Mononuclear cell (primary cell): Measurements from ENCODE around the gene SKAP1. TPM values are rescaled to one million over a fixed set of nuclear protein-coding genes. Genes with fewer than 3 reads are reported as not detected.
"Not testable (repeated sequence)": the region's sequence is repeated elsewhere in the genome, so short reads cannot be mapped to it uniquely, and the experiment has no call there.

ENCODE experiments used
- H3K27me3 ChIP-seq: 2 replicates; pipeline ENCODE4 v1.6.0; 2011; ENCODE audit warnings: low read length, control low read depth; ENCODE audit not compliant: insufficient read depth
- H3K4me1 ChIP-seq: 2 replicates; pipeline ENCODE4 v1.5.1; 2011; ENCODE audit warnings: mild to moderate bottlenecking, low read length, control low read depth; ENCODE audit not compliant: insufficient read depth
- H3K4me3 ChIP-seq: 2 replicates; pipeline ENCODE4 v1.5.1; 2011; ENCODE audit warnings: mild to moderate bottlenecking, low read length, moderate library complexity
- H3K9me3 ChIP-seq: 2 replicates; pipeline ENCODE4 v1.5.1; 2011; ENCODE audit warnings: low read depth, mild to moderate bottlenecking, control low read depth, low read length
- total RNA-seq: library from RNA; depleted of rRNA; stranded (reverse); fragments of >200 nt; gene quantifications from one replicate; pipeline ENCODE4 v1.2.3, GENCODE V29; 2012

Gene SKAP1
- total RNA-seq, 1 donor, result 40.1 TPM

DNA sequence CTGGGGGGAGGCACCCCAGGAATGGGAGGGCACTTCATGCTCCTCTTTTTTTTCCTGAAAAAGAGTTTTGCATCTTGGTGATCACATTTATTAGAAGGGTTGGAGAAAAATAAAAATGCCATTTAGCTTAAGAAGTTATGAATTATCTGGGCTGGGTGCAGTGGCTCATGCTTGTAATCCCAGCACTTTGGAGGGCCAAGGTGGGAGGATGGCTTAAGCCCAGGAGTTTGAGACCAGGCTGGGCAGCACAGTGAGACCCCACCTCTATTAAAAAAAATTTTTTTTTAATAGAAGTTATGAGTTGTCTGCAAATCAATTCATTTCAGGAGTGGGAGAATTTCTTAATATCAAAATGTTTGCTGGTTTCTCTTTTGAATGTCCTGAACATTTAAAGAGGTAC, 219.0 kb downstream of the SKAP1 start:
- H3K4me3 ChIP-seq, result no peak overlapping the region
- H3K9me3 ChIP-seq, result no peaks in the 10 kb centered on the region
- no peaks in the 10 kb centered on the region for H3K27me3 ChIP-seq
- no peaks in the 10 kb centered on the region for H3K4me1 ChIP-seq

DNA sequence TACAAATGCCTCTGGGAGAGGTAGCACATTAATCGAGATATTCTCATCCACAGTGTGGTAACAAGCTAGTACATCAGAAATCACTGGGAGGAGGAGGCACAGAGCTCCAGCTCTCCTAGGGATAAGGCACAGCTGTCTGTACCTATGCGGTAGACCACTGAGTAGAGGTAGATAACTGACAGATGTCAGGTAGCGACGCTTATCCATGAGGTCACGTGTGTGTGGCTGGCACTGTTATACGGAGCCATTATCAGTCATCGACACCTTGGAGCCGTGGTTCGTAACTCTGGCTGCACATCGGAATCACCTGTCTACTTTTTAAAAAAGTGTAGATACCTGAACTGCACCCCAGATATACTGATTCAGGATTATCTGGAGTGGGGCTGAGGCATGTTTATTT, 220.0 kb downstream of the SKAP1 start:
- no peak overlapping the region for H3K4me3 ChIP-seq
- no peaks in the 10 kb centered on the region for H3K27me3 ChIP-seq
- H3K4me1 ChIP-seq, result no peaks in the 10 kb centered on the region
- H3K9me3 ChIP-seq, result no peaks in the 10 kb centered on the region

DNA sequence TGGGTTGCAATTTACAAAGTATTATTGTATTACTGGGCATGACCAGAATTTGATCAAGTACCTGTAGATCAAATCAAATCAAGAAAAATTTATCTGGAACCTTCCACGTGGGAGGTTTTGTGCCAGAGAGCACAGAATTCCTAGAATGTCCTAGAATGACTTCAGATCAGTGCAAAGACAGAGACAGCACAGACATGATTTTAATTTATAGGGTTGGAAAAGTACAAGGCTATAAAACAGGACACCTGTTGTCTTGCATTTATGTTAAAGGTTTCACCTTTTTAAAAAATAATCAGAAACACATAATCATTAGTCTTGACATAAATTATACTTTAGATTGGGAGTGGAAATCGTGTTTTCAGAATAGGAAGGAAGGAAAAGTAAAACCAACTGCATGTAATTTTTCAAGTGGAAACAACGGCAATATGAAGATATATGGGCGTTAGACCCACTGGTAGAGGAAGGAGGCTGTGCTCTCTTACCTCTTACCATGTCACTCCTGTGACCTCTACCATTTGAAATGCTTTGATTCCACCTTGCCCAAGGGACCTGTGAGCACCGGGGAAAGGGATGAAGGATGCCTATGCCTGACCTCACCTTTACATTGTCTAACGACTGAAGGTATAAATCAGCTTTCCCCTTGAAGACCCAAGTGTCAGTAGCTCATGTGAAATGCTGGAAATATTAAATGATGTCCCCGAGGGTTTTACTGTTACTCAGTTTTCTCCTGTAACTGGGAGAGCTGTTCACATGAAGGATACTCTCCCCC, 222.1 kb downstream of the SKAP1 start:
- Histone ChIP-seq H3K27me3 (no peaks in the 10 kb centered on the region), H3K4me1 (no peaks in the 10 kb centered on the region), H3K9me3 (no peaks in the 10 kb centered on the region), H3K4me3 (no peak overlapping the region)

DNA sequence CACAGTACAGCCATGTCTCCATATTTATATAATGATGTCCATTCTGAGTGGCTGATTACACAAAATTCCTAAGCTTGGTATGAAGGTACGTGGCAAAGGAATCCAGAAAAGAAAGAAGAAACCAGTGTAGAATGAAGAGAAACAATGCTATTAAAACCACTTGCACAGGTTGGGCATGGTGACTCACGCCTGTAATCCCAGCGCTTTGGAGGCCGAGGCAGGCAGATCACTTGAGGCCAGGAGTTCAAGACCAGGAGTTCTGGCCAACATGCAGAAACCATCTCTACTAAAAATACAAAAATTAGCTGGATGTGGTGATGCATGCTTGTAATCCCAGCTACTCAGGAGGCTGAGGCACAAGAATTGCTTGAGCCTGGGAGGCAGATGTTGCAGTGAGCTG, 223.0 kb downstream of the SKAP1 start:
- not testable (repeated sequence) for H3K27me3 ChIP-seq, H3K4me3 ChIP-seq, H3K9me3 ChIP-seq, H3K4me1 ChIP-seq

DNA sequence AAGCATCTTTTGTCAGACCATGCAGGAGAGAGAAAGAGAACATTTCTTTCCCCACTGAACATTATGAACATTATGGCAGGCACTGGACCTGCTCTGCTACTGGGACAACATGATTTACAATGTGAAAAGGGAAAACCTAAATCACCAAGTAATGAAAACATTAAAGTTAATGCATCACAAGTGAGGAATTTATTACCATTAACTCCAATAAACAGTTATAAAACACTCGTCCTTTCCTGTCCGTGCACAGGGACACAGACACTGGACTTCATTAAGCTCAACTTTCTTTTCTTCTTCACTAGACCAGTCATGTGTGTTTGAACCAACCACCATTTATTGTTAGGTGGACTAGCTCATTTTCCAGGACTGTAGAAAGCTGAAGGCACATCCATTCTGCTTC, 227.1 kb downstream of the SKAP1 start:
- Histone ChIP-seq H3K4me1 (no peaks in the 10 kb centered on the region), H3K27me3 (no peaks in the 10 kb centered on the region), H3K4me3 (no peak overlapping the region), H3K9me3 (no peaks in the 10 kb centered on the region)

DNA sequence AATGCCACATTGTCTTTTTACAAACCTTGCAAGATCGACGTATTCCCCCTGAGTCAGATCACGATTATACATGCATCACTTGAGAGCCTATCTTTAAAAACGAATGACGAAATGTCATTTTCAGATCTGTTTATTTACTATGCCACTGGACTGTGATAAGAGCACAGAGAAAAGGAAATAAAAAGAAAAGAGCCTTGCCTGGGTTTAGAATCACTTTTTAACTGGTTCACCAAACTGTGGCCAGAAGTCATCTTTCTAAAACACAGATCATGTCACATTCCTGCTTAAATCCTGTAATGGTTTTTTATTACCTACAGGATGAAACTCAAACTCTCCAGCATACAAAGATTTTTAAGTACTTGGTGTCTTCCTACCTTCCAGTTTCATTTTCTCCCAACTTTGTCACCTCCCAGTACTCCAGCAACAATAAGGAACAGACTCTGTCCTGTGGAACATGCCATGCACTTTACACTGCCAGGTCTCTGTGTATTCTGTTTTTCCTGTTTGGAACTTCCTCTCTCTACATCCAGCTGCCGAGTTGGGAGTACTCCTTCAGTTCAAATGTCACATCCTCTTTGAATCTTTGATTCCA, 231.0 kb downstream of the SKAP1 start:
- Histone ChIP-seq H3K4me1 (peaks cover 7% of the 10 kb centered on the region), H3K4me3 (no peak overlapping the region), H3K27me3 (no peaks in the 10 kb centered on the region)

GRCh38 chr17:48195910-48196309, 234.1 kb downstream of the SKAP1 start:
- no peaks in the 10 kb centered on the region for H3K27me3 ChIP-seq
- peaks cover 7% of the 10 kb centered on the region for H3K4me1 ChIP-seq
- H3K4me3 ChIP-seq, result no peak overlapping the region
- H3K9me3 ChIP-seq, result no peaks in the 10 kb centered on the region

More for the DNA sequence above, 231.0 kb downstream of the SKAP1 start:
- no peaks in the 10 kb centered on the region for H3K9me3 ChIP-seq

DNA sequence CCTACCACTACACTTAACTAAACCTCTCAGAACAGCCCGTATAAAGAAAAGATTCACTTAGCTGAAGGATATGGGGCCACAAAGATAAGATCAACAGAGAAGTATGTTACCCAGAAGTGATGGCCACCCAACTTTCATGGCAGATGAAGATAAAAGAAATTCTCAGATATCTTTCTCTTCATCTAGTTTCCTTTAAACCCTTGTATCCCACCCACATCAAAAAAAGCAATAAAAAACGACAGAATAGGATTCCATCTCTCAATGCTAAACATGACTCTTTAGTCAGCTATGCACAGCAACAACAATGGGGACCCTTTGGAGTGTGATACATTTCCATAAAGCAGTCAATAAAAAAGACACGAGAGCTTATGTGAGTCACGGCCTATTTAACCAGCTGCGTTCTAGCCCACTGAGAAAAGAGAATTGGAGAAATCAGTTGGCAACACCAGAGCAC, 235.9 kb downstream of the SKAP1 start:
- H3K27me3 ChIP-seq, result no peaks in the 10 kb centered on the region
- no peaks in the 10 kb centered on the region for H3K9me3 ChIP-seq
- peaks cover 7% of the 10 kb centered on the region for H3K4me1 ChIP-seq
- H3K4me3 ChIP-seq, result no peak overlapping the region

- Histone ChIP-seq H3K4me3 (no peak overlapping the region), H3K27me3 (no peaks in the 10 kb centered on the region), H3K4me1 (peaks cover 7% of the 10 kb centered on the region), H3K9me3 (no peaks in the 10 kb centered on the region)
These were observed 237.7 kb downstream of the SKAP1 start for GRCh38 chr17:48192321-48192731.

DNA sequence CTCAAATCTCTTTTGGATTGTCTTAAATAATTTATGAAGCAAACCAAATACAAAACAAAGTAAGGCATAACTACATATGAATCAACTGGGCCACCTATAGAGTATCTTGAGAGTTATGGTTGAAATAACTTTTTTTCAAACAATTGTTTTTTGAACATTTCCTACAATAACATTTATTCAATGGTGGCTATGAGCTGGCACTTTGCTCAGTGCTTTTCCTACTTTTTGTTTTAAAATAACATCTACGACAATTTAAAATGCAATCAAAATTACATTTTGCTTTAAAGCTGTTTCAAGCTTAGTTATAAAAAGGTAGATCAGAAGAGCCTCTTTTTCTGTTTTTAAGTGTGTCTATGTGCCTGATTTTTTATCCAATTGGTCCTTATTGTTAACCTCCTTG, 238.7 kb downstream of the SKAP1 start:
- Histone ChIP-seq H3K4me1 (peaks cover 7% of the 10 kb centered on the region), H3K9me3 (no peaks in the 10 kb centered on the region), H3K27me3 (no peaks in the 10 kb centered on the region), H3K4me3 (no peak overlapping the region)

- peaks cover 7% of the 10 kb centered on the region for H3K4me1 ChIP-seq
- no peaks in the 10 kb centered on the region for H3K9me3 ChIP-seq
- no peak overlapping the region for H3K4me3 ChIP-seq
- no peaks in the 10 kb centered on the region for H3K27me3 ChIP-seq
These were observed 239.1 kb downstream of the SKAP1 start for GRCh38 chr17:48190871-48191270.

DNA sequence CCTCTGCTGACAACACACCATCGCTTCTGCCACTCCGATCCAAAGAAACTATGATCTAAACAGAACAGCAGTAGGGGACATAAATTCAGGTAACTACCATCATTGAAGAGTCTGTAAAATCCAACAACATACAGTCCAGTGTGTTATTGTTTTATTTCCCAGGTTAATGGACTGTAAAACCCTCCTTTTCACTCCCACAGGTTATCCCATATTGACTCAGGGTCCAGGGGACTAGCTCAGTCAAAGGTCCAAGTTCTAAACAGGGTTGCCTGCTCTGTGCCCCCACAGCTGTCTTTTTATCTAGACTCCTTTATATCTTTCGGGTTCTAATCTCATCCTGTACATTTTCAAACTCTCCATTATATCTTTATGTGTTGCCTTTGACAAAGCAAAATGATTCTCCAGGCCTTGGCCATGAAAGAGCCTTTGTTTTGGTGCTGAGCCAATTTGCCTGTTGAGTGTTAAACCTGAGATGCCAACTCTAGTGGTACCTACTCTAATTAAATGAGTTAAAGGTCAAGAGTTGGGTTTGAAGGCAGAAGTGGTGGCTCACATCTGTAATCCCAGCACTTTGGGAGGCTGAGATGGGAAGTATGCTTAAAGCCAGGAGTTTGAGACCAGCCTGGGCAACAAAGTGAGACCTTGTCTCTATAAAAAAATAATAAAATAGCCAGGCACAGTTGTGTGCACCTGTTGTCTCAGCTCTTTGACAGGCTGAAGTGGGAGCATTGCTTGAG, 242.0 kb downstream of the SKAP1 start:
- no peaks in the 10 kb centered on the region for H3K4me1 ChIP-seq
- H3K9me3 ChIP-seq, result no peaks in the 10 kb centered on the region
- no peak overlapping the region for H3K4me3 ChIP-seq
- no peaks in the 10 kb centered on the region for H3K27me3 ChIP-seq

DNA sequence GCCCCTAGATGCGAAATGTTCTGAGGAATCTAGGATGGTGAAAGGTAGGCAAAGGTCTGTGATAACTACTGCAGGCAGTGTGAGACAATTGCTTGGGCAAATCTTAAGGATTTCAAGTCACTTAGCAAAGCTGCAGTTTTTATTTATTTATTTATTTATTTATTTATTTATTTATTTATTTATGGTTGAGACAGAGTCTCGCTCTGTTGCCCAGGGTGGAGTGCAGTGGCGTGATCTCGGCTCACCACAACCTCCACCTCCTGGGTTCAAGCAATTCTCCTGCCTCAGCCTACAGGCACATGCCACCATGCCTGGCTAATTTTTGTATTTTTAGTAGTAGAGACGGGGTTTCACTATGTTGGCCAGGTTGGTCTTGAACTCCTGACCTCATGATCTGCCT, 243.7 kb downstream of the SKAP1 start:
- H3K27me3 ChIP-seq, H3K4me1 ChIP-seq, H3K4me3 ChIP-seq, H3K9me3 ChIP-seq: not testable (repeated sequence)

DNA sequence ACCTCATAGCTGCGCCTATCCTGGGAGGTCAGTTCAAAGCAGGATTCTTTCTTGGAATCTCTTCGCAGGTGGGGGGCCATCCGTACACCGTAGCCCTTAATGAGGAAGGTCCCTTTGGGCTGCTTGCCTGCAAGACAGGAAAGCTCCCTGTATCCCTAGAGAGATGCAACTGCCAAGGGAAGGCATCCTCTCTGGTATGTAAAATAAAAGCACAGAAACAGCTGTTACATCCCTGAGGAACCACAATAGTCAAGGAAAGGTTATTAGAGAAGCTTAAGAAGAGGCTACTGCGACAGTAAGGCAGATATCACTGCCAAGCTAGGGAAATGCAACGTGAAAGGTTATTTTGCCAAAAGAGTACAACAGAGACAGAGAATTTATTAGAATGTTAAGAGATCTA, 245.3 kb downstream of the SKAP1 start:
- H3K4me1 ChIP-seq, result no peaks in the 10 kb centered on the region
- no peaks in the 10 kb centered on the region for H3K9me3 ChIP-seq
- no peaks in the 10 kb centered on the region for H3K27me3 ChIP-seq
- no peak overlapping the region for H3K4me3 ChIP-seq

DNA sequence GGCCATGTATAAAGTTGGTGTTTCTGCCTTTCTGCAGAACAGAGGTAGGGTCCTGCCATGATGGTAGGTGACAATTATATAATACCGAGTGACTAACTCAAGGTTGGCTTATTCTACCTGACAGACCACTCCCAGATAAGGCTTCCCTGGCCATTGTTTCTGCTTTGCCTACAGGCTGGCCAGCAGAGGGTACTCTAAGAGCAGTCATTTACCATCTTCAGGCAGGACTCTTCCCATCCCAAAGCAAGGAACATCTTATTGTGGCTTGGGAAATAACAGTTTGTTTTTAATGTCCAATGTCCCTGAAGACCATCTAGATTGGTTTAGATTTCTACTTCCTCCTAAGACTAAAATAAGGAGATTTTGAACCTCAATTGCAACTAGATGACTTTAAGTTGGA, 248.4 kb downstream of the SKAP1 start:
- no peaks in the 10 kb centered on the region for H3K27me3 ChIP-seq
- no peaks in the 10 kb centered on the region for H3K4me1 ChIP-seq
- H3K9me3 ChIP-seq, result no peaks in the 10 kb centered on the region
- no peak overlapping the region for H3K4me3 ChIP-seq
